ENCODE measurements around the gene MEP1A. TPM values are rescaled to one million over a fixed set of nuclear protein-coding genes. Genes with fewer than 3 reads are reported as not detected.

MEP1A gene
- total and polyA plus RNA-seq, 2 donors (not counting 3 experiments of a cell fraction or from before 2014, with no cell fraction given), result not detected

GRCh38 chr6:46756469-46757213 is 36.5 kb upstream of the MEP1A start:
- dilution Hi-C loops (cut with MboI; ENCODE audit: extremely low pct_ligation_motif_present, low sequenced_read_pairs), result no loop called here

More at GRCh38 chr6:46756469-46757213, 36.5 kb upstream of the MEP1A start:
- Histone ChIP-seq H3K9me3 (replicated peaks; ENCODE audit: control insufficient read depth, insufficient read depth, low read length) (no peaks in the 10 kb centered on the region), H2AFZ (ENCODE audit: low read depth, low read length) (no peak overlapping the region), H3K79me2 (ENCODE audit: control insufficient read depth, insufficient read depth, low read length) (no peaks in the 10 kb centered on the region), H3K27ac (ENCODE audit: insufficient read depth, low read depth, low read length) (no peak overlapping the region), H3K27me3 (ENCODE audit: control insufficient read depth in 2 of 2, insufficient read depth in 2 of 2, low read length in 2 of 2) (no peaks in the 10 kb centered on the region), H3K36me3 (ENCODE audit: control insufficient read depth in 2 of 2, extremely low read depth in 1 of 2, insufficient read depth in 2 of 2, low read length in 2 of 2) (no peaks in the 10 kb centered on the region), H3K9ac (replicated peaks; ENCODE audit: extremely low read depth, insufficient read depth, low read length) (no peak overlapping the region), H3K9me1 (replicated peaks; ENCODE audit: control insufficient read depth, extremely low read depth, insufficient read depth, low read length) (no peaks in the 10 kb centered on the region), H4K20me1 (replicated peaks; ENCODE audit: control insufficient read depth, extremely low read depth, insufficient read depth, low read length) (no peaks in the 10 kb centered on the region), H3K4me1 (ENCODE audit: control insufficient read depth, extremely low read depth, insufficient read depth, low read length) (no peaks in the 10 kb centered on the region), H3K4me3 (replicated peaks in 1 of 3; ENCODE audit: insufficient read depth in 1 of 3, low read depth in 1 of 3, low read length in 3 of 3) (no peak overlapping the region), H3K4me2 (ENCODE audit: insufficient read depth, low read length) (no peak overlapping the region)
- CTCF ChIA-PET, result no interaction called here
- intact Hi-C loops (cut with micrococcal nuclease), result no loop called here
- no TSS peak for BruUV-seq (replicated peaks)
- DNase-seq (ENCODE audit: low read depth, low spot score) (no peak), FAIRE-seq (no peak)
- TF ChIP-seq POLR2A (IDR thresholded peaks at IDR 0.05; ENCODE audit: low read depth, low read length) (no peak), CTCF (IDR thresholded peaks at IDR 0.05; ENCODE audit: extremely low read depth in 1 of 2, insufficient read depth in 1 of 2, low read depth in 1 of 2, low read length in 2 of 2) (no peak), MYC (IDR thresholded peaks at IDR 0.05; ENCODE audit: low read depth, low read length) (no peak), FOS (IDR thresholded peaks at IDR 0.05; ENCODE audit: borderline replicate concordance, insufficient read depth, low read length) (no peak), MAX (IDR thresholded peaks at IDR 0.05; ENCODE audit: insufficient read depth, insufficient read length) (no peak), JUN (IDR thresholded peaks at IDR 0.05; ENCODE audit: borderline replicate concordance, insufficient read depth, insufficient read length, low read depth) (no peak), GATA2 (IDR thresholded peaks at IDR 0.05; ENCODE audit: insufficient read depth, insufficient read length, low read depth, low read length) (no peak), POLR2AphosphoS5 (IDR thresholded peaks at IDR 0.05; ENCODE audit: insufficient read depth, low read depth, low read length) (no peak), EZH2 (IDR thresholded peaks at IDR 0.05; ENCODE audit: borderline replicate concordance, low read depth, low read length, severe bottlenecking) (no peak)
- POLR2A ChIA-PET, result no interaction called here

Data from endothelial cell of umbilical vein (primary cell).